GM23248 (cell line): ENCODE data around the gene BRK1. TPM values are rescaled to one million over a fixed set of nuclear protein-coding genes. Genes with fewer than 3 reads are reported as not detected.
"Not testable (repeated sequence)": the region's sequence is repeated elsewhere in the genome, so short reads cannot be mapped to it uniquely, and the experiment has no call there.

Source experiments
- DNase-seq: peaks from one replicate; pipeline ENCODE4 v3.0.0-alpha.2; 2015
- H2AFZ ChIP-seq: fragments of 200-600 bp; sonication (generic); 2 replicates; pipeline ENCODE4 v1.6.1; 2016; ENCODE audit warnings: antibody characterized with exemption
- H3F3A ChIP-seq: fragments of 200-600 bp; sonication (generic); 2 replicates; pipeline ENCODE4 v1.6.1; 2016; ENCODE audit warnings: mild to moderate bottlenecking, antibody characterized with exemption, mixed run types; ENCODE audit not compliant: insufficient read depth
- H3K27ac ChIP-seq: fragments of 200-600 bp; sonication (generic); 2 replicates; pipeline ENCODE4 v1.5.1; 2016; ENCODE audit warnings: mild to moderate bottlenecking
- H3K27me3 ChIP-seq: fragments of 200-600 bp; sonication (generic); replicated peaks from 2 replicates; pipeline ENCODE4 v1.6.1; 2016; ENCODE audit warnings: mild to moderate bottlenecking; ENCODE audit not compliant: insufficient read depth
- H3K36me3 ChIP-seq: fragments of 200-600 bp; sonication (generic); 2 replicates; pipeline ENCODE4 v1.6.1; 2016; ENCODE audit warnings: low read depth, mild to moderate bottlenecking
- H3K4me1 ChIP-seq: fragments of 200-600 bp; sonication (generic); 2 replicates; pipeline ENCODE4 v1.6.1; 2016; ENCODE audit warnings: mild to moderate bottlenecking; ENCODE audit not compliant: insufficient read depth
- H3K4me2 ChIP-seq: fragments of 200-600 bp; sonication (generic); one replicate; pipeline ENCODE4 v1.6.1; 2016; ENCODE audit warnings: mild to moderate bottlenecking; ENCODE audit not compliant: unreplicated experiment
- H3K4me3 ChIP-seq: fragments of 200-600 bp; sonication (generic); 2 replicates; pipeline ENCODE4 v1.5.1; 2016; ENCODE audit warnings: mild to moderate bottlenecking
- H3K79me2 ChIP-seq: fragments of 200-600 bp; sonication (generic); 2 replicates; pipeline ENCODE4 v1.6.1; 2016; ENCODE audit warnings: mild to moderate bottlenecking; ENCODE audit not compliant: insufficient read depth
- H3K9ac ChIP-seq: fragments of 200-600 bp; sonication (generic); 2 replicates; pipeline ENCODE4 v1.6.1; 2016; ENCODE audit warnings: mild to moderate bottlenecking
- H3K9me2 ChIP-seq: fragments of 200-600 bp; sonication (generic); 2 replicates; pipeline ENCODE4 v1.6.1; 2016; ENCODE audit warnings: mixed run types, mild to moderate bottlenecking, moderate library complexity; ENCODE audit not compliant: insufficient read depth
- H3K9me3 ChIP-seq: fragments of 200-600 bp; sonication (generic); one replicate; pipeline ENCODE4 v1.6.1; 2017; ENCODE audit warnings: low read depth
- H4K20me1 ChIP-seq: fragments of 200-600 bp; sonication (generic); 2 replicates; pipeline ENCODE4 v1.6.0; 2016; ENCODE audit not compliant: insufficient read depth
- EZH2 ChIP-seq: fragments of 200-600 bp; sonication (generic); IDR thresholded peaks from 2 replicates; pipeline ENCODE4 v1.6.1; 2018; ENCODE audit warnings: antibody characterized with exemption, mild to moderate bottlenecking; ENCODE audit not compliant: insufficient read depth, poor library complexity, severe bottlenecking
- EZH2phosphoT487 ChIP-seq: fragments of 200-600 bp; sonication (generic); IDR thresholded peaks from 2 replicates; pipeline ENCODE4 v1.6.1; 2018; ENCODE audit warnings: antibody characterized with exemption, moderate library complexity, mild to moderate bottlenecking, low read depth; ENCODE audit not compliant: insufficient read depth
- WGBS, 2 experiments: methylation state at CpG; one replicate each; pipeline ENCODE4 v1.1.6; 2015 to 2017; ENCODE audit warnings: low lambda C conversion rate in 2 of 2, low coverage in 1 of 2; ENCODE audit errors: missing lambda C conversion rate in 2 of 2; 5-methylcytosine and 5-hydroxymethylcytosine counted together
- in situ Hi-C: fragments of 300-500 bp; cut with MboI; formaldehyde crosslinking; loops from 2 replicates; pipeline ENCODE4 v1.15.0; 2020
- polyA plus RNA-seq: library from polyadenylated mRNA; unstranded; fragments of >200 nt; fragmentation: Nextera tagmentation; extraction: Ambion mirVana; gene quantifications from 2 replicates; pipeline ENCODE4 v1.2.1, GENCODE V29; 2016
- total RNA-seq: library from RNA; depleted of rRNA; stranded (reverse); fragments of >200 nt; shearing (Covaris generic); gene quantifications from 2 replicates; pipeline ENCODE4 v1.2.3, GENCODE V29; 2014

Gene BRK1
- total and polyA plus RNA-seq, 2 experiments from 2014 or later, result 180 to 293 TPM

DNA sequence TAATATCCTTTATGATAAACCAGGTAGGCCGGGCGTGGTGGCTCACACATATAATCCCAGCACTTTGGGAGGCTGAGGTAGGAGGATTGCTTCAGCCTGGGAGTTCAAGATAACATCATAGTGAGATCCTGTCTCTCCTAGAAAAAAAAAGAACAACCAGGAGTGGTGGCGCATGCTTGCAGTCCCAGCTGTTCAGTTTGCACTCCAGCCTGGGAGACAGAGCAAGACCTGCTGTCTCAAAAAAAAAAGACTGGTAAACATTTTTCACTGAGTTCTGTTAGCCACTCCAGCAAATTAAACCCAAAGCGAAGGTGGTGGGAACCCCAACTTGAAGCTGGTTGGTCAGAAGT lies 39.6 kb downstream of the BRK1 start:
- Histone ChIP-seq H3K27ac (no peak overlapping the region), H2AFZ (no peak overlapping the region), H3K27me3 (no peaks in the 10 kb centered on the region), H3K4me2 (no peak overlapping the region), H4K20me1 (no peaks in the 10 kb centered on the region), H3K4me3 (no peak overlapping the region), H3K9ac (no peak overlapping the region), H3K9me2 (no peaks in the 10 kb centered on the region), H3K79me2 (no peaks in the 10 kb centered on the region), H3K4me1 (peaks cover 2% of the 10 kb centered on the region), H3K9me3 (no peaks in the 10 kb centered on the region), H3F3A (peaks cover 14% of the 10 kb centered on the region; the same call in 1 of the 2 replicates), H3K36me3 (peaks cover 24% of the 10 kb centered on the region)
- 91 to 96% methylated on average over 4 of the region's 4 CpGs for WGBS, 2 experiments
- no peak for DNase-seq
- in situ Hi-C loops, result no loop called here
- no peak for TF ChIP-seq EZH2
- no peak for TF ChIP-seq EZH2phosphoT487

DNA sequence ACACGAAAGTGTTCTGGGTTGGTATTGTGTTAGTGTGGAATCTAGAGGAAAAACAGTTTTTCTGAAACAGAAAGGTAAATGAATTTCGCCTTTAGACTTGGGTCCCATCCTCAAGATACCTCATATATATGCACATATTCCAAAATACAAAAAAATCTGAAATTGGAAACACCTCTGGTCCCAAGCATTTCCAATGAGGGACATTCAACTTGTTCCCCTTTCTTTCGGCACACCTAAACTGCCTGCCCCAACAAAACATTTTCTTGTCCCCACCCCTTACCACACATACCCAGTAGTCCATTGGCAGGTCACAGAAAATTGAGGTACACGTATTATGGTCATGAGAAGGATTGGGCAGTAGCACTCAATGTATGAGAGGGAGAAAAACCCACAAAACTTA lies 40.2 kb downstream of the BRK1 start:
- TF ChIP-seq EZH2, result no peak
- no peak for TF ChIP-seq EZH2phosphoT487
- H3K27ac ChIP-seq, result no peak overlapping the region
- no peak overlapping the region for H3K9ac ChIP-seq
- H3K4me1 ChIP-seq, result peaks cover 8% of the 10 kb centered on the region
- H3F3A ChIP-seq, result peaks cover 17% of the 10 kb centered on the region; the same call in 1 of the 2 replicates
- in situ Hi-C loops, result no loop called here
- no peak overlapping the region for H3K4me3 ChIP-seq
- H4K20me1 ChIP-seq, result no peaks in the 10 kb centered on the region
- WGBS, 2 experiments, result 96 to 100% methylated on average over 4 of the region's 4 CpGs
- no peaks in the 10 kb centered on the region for H3K9me3 ChIP-seq
- no peak for DNase-seq
- no peaks in the 10 kb centered on the region for H3K79me2 ChIP-seq
- H3K4me2 ChIP-seq, result no peak overlapping the region
- no peaks in the 10 kb centered on the region for H3K27me3 ChIP-seq
- H3K36me3 ChIP-seq, result peaks cover 19% of the 10 kb centered on the region
- no peak overlapping the region for H2AFZ ChIP-seq
- no peaks in the 10 kb centered on the region for H3K9me2 ChIP-seq

DNA sequence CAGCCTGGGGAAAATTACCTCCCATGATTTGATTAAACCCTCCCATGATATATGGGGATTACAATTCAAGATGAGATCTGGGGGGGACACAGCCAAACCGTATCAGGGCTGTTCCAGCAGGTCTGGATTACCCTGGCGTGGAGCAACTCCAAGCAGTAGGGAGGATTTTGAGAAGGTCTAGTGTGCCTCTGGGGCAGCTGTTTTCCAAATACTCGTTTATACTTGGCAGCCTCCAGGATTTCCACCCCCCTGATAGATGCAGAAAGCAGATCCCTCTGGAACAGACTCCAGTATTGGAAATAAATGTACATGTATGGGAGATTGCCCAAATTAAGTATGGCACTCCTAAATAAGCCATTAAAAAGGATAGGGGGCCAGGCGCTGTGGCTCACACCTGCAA lies 41.6 kb downstream of the BRK1 start:
- no peaks in the 10 kb centered on the region for H3K9me3 ChIP-seq
- H3K36me3 ChIP-seq, result peaks cover 5% of the 10 kb centered on the region
- no peaks in the 10 kb centered on the region for H3K27me3 ChIP-seq
- in situ Hi-C loops, result no loop called here
- H3K9ac ChIP-seq, result no peak overlapping the region
- H2AFZ ChIP-seq, result no peak overlapping the region
- no peak for TF ChIP-seq EZH2
- TF ChIP-seq EZH2phosphoT487, result no peak
- no peaks in the 10 kb centered on the region for H3K79me2 ChIP-seq
- 44 to 50% methylated on average over 4 of the region's 4 CpGs for WGBS, 2 experiments
- H3K9me2 ChIP-seq, result no peaks in the 10 kb centered on the region
- H3K4me3 ChIP-seq, result no peak overlapping the region
- no peaks in the 10 kb centered on the region for H4K20me1 ChIP-seq
- H3K4me2 ChIP-seq, result no peak overlapping the region
- no peak for DNase-seq
- peaks cover 8% of the 10 kb centered on the region for H3K4me1 ChIP-seq
- no peak overlapping the region for H3K27ac ChIP-seq
- peaks cover 18% of the 10 kb centered on the region; the same call in 1 of the 2 replicates for H3F3A ChIP-seq

DNA sequence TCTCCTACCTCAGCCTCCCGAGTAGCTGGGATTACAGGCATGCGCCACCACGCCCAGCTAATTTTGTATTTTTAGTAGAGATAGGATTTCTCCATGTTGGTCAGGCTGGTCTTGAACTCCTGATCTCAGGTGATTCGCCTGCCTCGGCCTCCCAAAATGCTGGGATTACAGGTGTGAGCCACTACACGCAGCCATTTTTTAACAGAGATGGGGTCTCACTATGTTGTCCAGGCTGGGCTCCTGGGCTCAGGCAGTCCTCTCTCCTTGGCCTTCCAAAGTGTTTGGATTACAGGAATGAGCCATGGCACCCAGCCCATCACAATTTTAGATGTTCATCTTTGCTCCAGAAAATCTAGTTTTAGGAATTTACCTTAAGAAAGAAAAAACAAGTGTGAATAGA lies 43.1 kb downstream of the BRK1 start:
- H3K27ac ChIP-seq, H4K20me1 ChIP-seq, H3K9me3 ChIP-seq, H3K9ac ChIP-seq, H3K79me2 ChIP-seq, H3K4me2 ChIP-seq, in situ Hi-C loops, H3K4me1 ChIP-seq, H3K27me3 ChIP-seq, H3K9me2 ChIP-seq, H3K4me3 ChIP-seq, DNase-seq, H2AFZ ChIP-seq, H3K36me3 ChIP-seq: not testable (repeated sequence)
- H3F3A ChIP-seq, result peaks cover 18% of the 10 kb centered on the region; the same call in 1 of the 2 replicates
- 99 to 100% methylated on average over 6 of the region's 6 CpGs for WGBS, 2 experiments

DNA sequence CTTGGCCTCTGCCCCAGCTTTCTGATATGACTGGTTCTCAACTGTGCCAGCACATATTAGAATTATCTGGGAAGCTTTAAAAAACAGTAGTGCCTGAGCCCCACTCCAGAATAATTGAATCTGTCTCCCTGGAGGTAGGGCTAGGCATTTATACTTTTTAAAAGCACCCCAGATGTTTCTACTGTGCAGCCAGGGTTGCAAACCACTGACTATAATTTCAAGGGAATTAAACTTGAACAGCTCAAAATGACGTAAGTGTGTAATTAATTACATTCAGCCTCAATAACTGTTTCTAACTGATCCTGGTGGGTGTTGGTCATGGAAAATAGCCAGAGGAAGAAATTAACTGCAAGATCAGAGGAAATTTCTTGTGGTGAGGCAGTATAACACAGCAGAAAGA lies 44.9 kb downstream of the BRK1 start:
- no peak overlapping the region for H3K4me3 ChIP-seq
- H3F3A ChIP-seq, result peaks cover 18% of the 10 kb centered on the region; the same call in 1 of the 2 replicates
- in situ Hi-C loops, result no loop called here
- no peak overlapping the region for H3K9ac ChIP-seq
- WGBS, 2 experiments, result 2 to 8% methylated on average over 1 of the region's 1 CpG
- no peaks in the 10 kb centered on the region for H4K20me1 ChIP-seq
- no peak overlapping the region for H3K27ac ChIP-seq
- H3K4me1 ChIP-seq, result peaks cover 8% of the 10 kb centered on the region
- no peak overlapping the region for H2AFZ ChIP-seq
- no peaks in the 10 kb centered on the region for H3K36me3 ChIP-seq
- TF ChIP-seq EZH2, result no peak
- TF ChIP-seq EZH2phosphoT487, result no peak
- peak; percentile 75 for DNase-seq
- H3K27me3 ChIP-seq, result no peaks in the 10 kb centered on the region
- no peaks in the 10 kb centered on the region for H3K9me3 ChIP-seq
- no peaks in the 10 kb centered on the region for H3K79me2 ChIP-seq
- H3K9me2 ChIP-seq, result no peaks in the 10 kb centered on the region
- no peak overlapping the region for H3K4me2 ChIP-seq
